ENCODE data around the gene PBLD.

- TF ChIP-seq EZH2phosphoT487 (IDR thresholded peaks at IDR 0.05; ENCODE audit: insufficient read depth, low read depth) (no peak), EZH2 (IDR thresholded peaks at IDR 0.05; ENCODE audit: insufficient read depth, poor library complexity, severe bottlenecking) (no peak)
Measured at GRCh38 chr10:68251625-68252495, 80.9 kb downstream of the PBLD start.
